K562 (cell line): Measurements from ENCODE around the gene RPL35. TPM values are rescaled to one million over a fixed set of nuclear protein-coding genes. Genes with fewer than 3 reads are reported as not detected.
A peak's percentile ranks its signal among the peaks of the same experiment; 100 is the strongest.

ENCODE experiments used
- ATF3 ChIP-seq, 2 experiments: fragments of 450-650 bp in 1 of 2; sonication (generic) in 1 of 2; formaldehyde crosslinking in 1 of 2; IDR thresholded peaks in 1 of 2; conservative IDR thresholded peaks in 1 of 2; 2 replicates each; pipeline versions ENCODE4 v1.6.1 to v1.8.1; 2016 to 2023; ENCODE audit warnings: mild to moderate bottlenecking in 2 of 2, moderate library complexity in 2 of 2, inconsistent platforms in 1 of 2, missing genetic modification reagents in 1 of 2
- CAMTA2 ChIP-seq: fragments of 250-450 bp; sonication (Bioruptor Pico); conservative IDR thresholded peaks from 2 replicates; pipeline ENCODE4 v1.5.1; 2022
- DDX20 ChIP-seq: fragments of 450-650 bp; IDR thresholded peaks from 2 replicates; pipeline ENCODE4 v1.6.1; 2016; ENCODE audit warnings: missing genetic modification characterization, low read depth, mild to moderate bottlenecking, missing compliant biosample characterization, moderate library complexity
- DIDO1 ChIP-seq: fragments of 450-650 bp; IDR thresholded peaks from 2 replicates; pipeline ENCODE4 v1.6.1; 2016; ENCODE audit warnings: low read depth, missing biosample characterization, missing genetic modification characterization
- E2F3 ChIP-seq: fragments of 250-450 bp; sonication (Bioruptor Pico); IDR thresholded peaks from 2 replicates; pipeline ENCODE4 v1.4.0; 2020; ENCODE audit warnings: mild to moderate bottlenecking
- GATAD2B ChIP-seq: fragments of 450-650 bp; IDR thresholded peaks from 2 replicates; pipeline ENCODE4 v1.6.1; 2017; ENCODE audit warnings: mild to moderate bottlenecking, borderline replicate concordance
- GTF2E2 ChIP-seq: fragments of 200-800 bp; sonication (Bioruptor generic); IDR thresholded peaks from 2 replicates; pipeline ENCODE4 v1.6.1; 2016; ENCODE audit warnings: missing genetic modification characterization, missing compliant biosample characterization
- HMG20A ChIP-seq: fragments of 450-650 bp; formaldehyde crosslinking; conservative IDR thresholded peaks from 2 replicates; pipeline ENCODE4 v1.4.0; 2020; ENCODE audit warnings: mild to moderate bottlenecking, mixed read lengths
- HNRNPUL1 ChIP-seq: fragments of 200-400 bp; formaldehyde crosslinking; IDR thresholded peaks from 2 replicates; pipeline ENCODE4 v1.6.1; 2017; ENCODE audit warnings: low read length
- KDM2B ChIP-seq: fragments of 250-450 bp; sonication (Bioruptor Pico); IDR thresholded peaks from 2 replicates; pipeline ENCODE4 v1.8.0; 2021; ENCODE audit warnings: mild to moderate bottlenecking, moderate library complexity
- KLF13 ChIP-seq: fragments of 450-650 bp; IDR thresholded peaks from 2 replicates; pipeline ENCODE4 v1.6.1; 2016; ENCODE audit warnings: missing genetic modification characterization, low read depth, mild to moderate bottlenecking, missing compliant biosample characterization, moderate library complexity, borderline replicate concordance
- MLLT1 ChIP-seq, 2 experiments: fragments of 450-650 bp; IDR thresholded peaks; 2 replicates each; pipeline ENCODE4 v1.6.1; 2016
- MTA2 ChIP-seq: fragments of 450-650 bp; IDR thresholded peaks from 2 replicates; pipeline ENCODE4 v1.6.1; 2016; ENCODE audit warnings: low read depth
- NR1H2 ChIP-seq: sonication (generic); formaldehyde crosslinking; IDR thresholded peaks from 2 replicates; pipeline ENCODE4 v1.4.0; 2020; ENCODE audit warnings: mild to moderate bottlenecking, missing genetic modification reagents
- PYGO2 ChIP-seq: fragments of 450-650 bp; IDR thresholded peaks from 2 replicates; pipeline ENCODE4 v1.6.1; 2016; ENCODE audit warnings: mild to moderate bottlenecking, missing genetic modification characterization, moderate library complexity, missing compliant biosample characterization
- RAD21 ChIP-seq, 2 experiments: fragments of 250-450 bp in 1 of 2; fragments of 450-650 bp in 1 of 2; sonication (Bioruptor Pico) in 1 of 2; formaldehyde crosslinking in 1 of 2; IDR thresholded peaks in 1 of 2; conservative IDR thresholded peaks in 1 of 2; 2 replicates each; pipeline versions ENCODE4 v1.4.0 to v1.8.0; 2020 to 2022; ENCODE audit warnings: mild to moderate bottlenecking in 2 of 2, moderate library complexity in 1 of 2
- RBFOX2 ChIP-seq: fragments of 200-400 bp; formaldehyde crosslinking; IDR thresholded peaks from 2 replicates; pipeline ENCODE4 v1.6.1; 2017; ENCODE audit warnings: low read depth, mild to moderate bottlenecking, low read length, moderate library complexity
- SRSF7 ChIP-seq: fragments of 200-400 bp; formaldehyde crosslinking; optimal IDR thresholded peaks from 2 replicates; pipeline ENCODE3; 2017; ENCODE audit warnings: mild to moderate bottlenecking, low read depth, low read length
- TCF7L2 ChIP-seq: fragments of 150-350 bp; IDR thresholded peaks from 2 replicates; pipeline ENCODE4 v1.6.1; 2016; ENCODE audit warnings: low read depth, mild to moderate bottlenecking, low read length, moderate library complexity
- ZBTB2 ChIP-seq: fragments of 450-650 bp; IDR thresholded peaks from 2 replicates; pipeline ENCODE4 v1.6.1; 2016; ENCODE audit warnings: antibody characterized with exemption
- ZBTB26 ChIP-seq: fragments of 450-650 bp; formaldehyde crosslinking; IDR thresholded peaks from 2 replicates; pipeline ENCODE4 v1.4.0; 2022; ENCODE audit warnings: missing genetic modification characterization
- ZNF699 ChIP-seq: fragments of 250-450 bp; sonication (Bioruptor Pico); IDR thresholded peaks from 2 replicates; pipeline ENCODE4 v1.8.0; 2021; ENCODE audit warnings: mild to moderate bottlenecking, moderate library complexity; ENCODE audit not compliant: insufficient replicate concordance
- polyA plus RNA-seq, 8 experiments: library from polyadenylated mRNA; depleted of rRNA in 4 of 8; stranded (reverse) in 5 of 8; unstranded in 3 of 8; fragments of >200 nt; fragmentation: Nextera tagmentation in 2 of 8; fragmentation: Illumina TruSeq in 1 of 8; extraction: Ambion mirVana in 2 of 8; extraction: Trizol in 1 of 8; gene quantifications; 2 replicates each; pipeline versions ENCODE4 v1.2.1 to v1.2.3, GENCODE V29; 2011 to 2014; ENCODE audit warnings: inconsistent platforms in 1 of 8, missing spikeins in 1 of 8
- total RNA-seq, 7 experiments: library from RNA; depleted of rRNA in 6 of 7; stranded (reverse); fragments of >200 nt in 6 of 7; fragmentation: Illumina TruSeq in 2 of 7; extraction: Trizol in 2 of 7; gene quantifications; 2 replicates each; pipeline versions ENCODE4 v1.2.1 to v1.2.3, GENCODE V29; 2011 to 2021; ENCODE audit warnings: low replicate concordance in 1 of 7

RPL35 gene
- total and polyA plus RNA-seq, 9 of the 15 experiments (the other 6 are each of a cell fraction or from before 2014, with no cell fraction given): 1,755 to 5,101 (median 3,405) TPM

- TF ChIP-seq PYGO2: no peak
- no peak for TF ChIP-seq MLLT1 (IDR thresholded peaks at IDR 0.05)
- TF ChIP-seq DDX20 (tag): no peak
- TF ChIP-seq E2F3 (CRISPR knock-in tag): no peak
- no peak for TF ChIP-seq RBFOX2
- no peak for TF ChIP-seq ZNF699 (CRISPR knock-in tag)
- no peak for TF ChIP-seq SRSF7
- TF ChIP-seq KDM2B (CRISPR knock-in tag): no peak
- TF ChIP-seq RAD21 (CRISPR knock-in tag; conservative IDR thresholded peaks at IDR 0.05 in 1 of 2, IDR thresholded peaks at IDR 0.05 in 1 of 2): no peak
- TF ChIP-seq CAMTA2 (CRISPR knock-in tag): no peak
- no peak for TF ChIP-seq KLF13
- TF ChIP-seq ZBTB2: no peak
- TF ChIP-seq TCF7L2: no peak
- no peak for TF ChIP-seq HNRNPUL1
- no peak for TF ChIP-seq ZBTB26 (CRISPR knock-in tag)
- TF ChIP-seq HMG20A (CRISPR knock-in tag): no peak
- no peak for TF ChIP-seq DIDO1 (tag)
- TF ChIP-seq NR1H2 (CRISPR knock-in tag): 0 out of 2 replicates have a peak, but pooled peaks have one; percentile 25
- no peak for TF ChIP-seq GTF2E2
- no peak for TF ChIP-seq GATAD2B
- no peak for TF ChIP-seq MTA2
- no peak for TF ChIP-seq ATF3 (IDR thresholded peaks at IDR 0.05)
- TF ChIP-seq ATF3 (CRISPR knock-in tag; conservative IDR thresholded peaks at IDR 0.05): no peak
Observed at GRCh38 chr9:124869986-124870560, 8.3 kb upstream of the RPL35 start (continued).
